ENCODE measurements around the gene GMDS.

GMDS gene

DNA sequence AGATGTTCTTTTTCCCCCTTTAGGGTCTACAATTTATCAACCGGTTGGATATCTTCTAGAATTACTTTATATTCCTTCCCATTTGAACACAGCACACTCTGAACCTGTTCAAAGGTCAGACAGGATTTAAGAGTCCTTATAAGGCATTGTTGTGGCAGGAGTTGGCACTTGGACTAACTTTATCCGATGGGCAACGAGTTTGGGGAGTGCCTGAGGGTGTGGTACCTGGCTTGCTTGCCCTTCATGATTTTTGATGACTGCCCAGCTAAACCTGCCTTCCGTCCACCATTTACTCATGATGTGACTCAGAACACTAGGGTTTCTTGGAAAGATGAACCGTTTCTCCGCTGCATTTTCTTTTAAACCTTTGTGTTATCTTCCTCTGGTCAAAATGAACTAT lies 350.5 kb downstream of the GMDS start:
- no peak for DNase-seq (ENCODE audit: low read depth)

GRCh38 chr6:1893470-1894130 lies 351.8 kb downstream of the GMDS start:
- DNase-seq (ENCODE audit: low read depth), result no peak

More for the DNA sequence above, 350.5 kb downstream of the GMDS start:
- H3K4me3 ChIP-seq (ENCODE audit: low read depth, low read length), result no peak overlapping the region

GRCh38 chr6:1892716-1893115 lies 352.7 kb downstream of the GMDS start:
- no peak overlapping the region for H3K4me3 ChIP-seq (ENCODE audit: low read depth, low read length)
- no peak for DNase-seq (ENCODE audit: low read depth)

More at GRCh38 chr6:1893470-1894130, 351.8 kb downstream of the GMDS start:
- H3K4me3 ChIP-seq (ENCODE audit: low read depth, low read length), result no peak overlapping the region

- no peak for DNase-seq (ENCODE audit: low read depth)
- H3K4me3 ChIP-seq (ENCODE audit: low read depth, low read length), result no peak overlapping the region
These were observed 354.4 kb downstream of the GMDS start for GRCh38 chr6:1890987-1891386.

DNA sequence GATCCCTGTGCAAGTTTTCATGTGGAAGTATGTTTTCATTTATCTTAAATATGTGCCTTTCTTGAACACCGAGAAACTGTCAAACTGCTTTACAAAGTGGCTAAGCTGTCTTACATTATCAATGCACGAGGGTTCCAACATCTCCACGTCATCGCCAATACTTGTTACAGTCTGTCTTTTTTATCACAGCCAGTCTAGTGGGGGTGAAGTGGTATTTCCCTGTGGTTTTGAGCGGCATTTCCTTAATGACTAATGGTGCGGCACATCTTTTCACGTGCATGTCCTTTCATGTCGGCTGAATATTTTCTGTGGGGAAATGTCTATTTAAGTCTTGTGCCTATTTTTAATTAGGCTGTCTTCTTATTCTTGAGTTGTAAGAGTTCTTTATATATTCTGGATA lies 355.3 kb downstream of the GMDS start:
- no peak overlapping the region for H3K4me3 ChIP-seq (ENCODE audit: low read depth, low read length)
- DNase-seq (ENCODE audit: low read depth), result no peak

GRCh38 chr6:1885576-1886011 lies 359.8 kb downstream of the GMDS start:
- no peak overlapping the region for H3K4me3 ChIP-seq (ENCODE audit: low read depth, low read length)
- DNase-seq (ENCODE audit: low read depth), result no peak

GRCh38 chr6:1884313-1884712 lies 361.1 kb downstream of the GMDS start:
- DNase-seq (ENCODE audit: low read depth), result no peak
- H3K4me3 ChIP-seq (ENCODE audit: low read depth, low read length), result no peak overlapping the region

DNA sequence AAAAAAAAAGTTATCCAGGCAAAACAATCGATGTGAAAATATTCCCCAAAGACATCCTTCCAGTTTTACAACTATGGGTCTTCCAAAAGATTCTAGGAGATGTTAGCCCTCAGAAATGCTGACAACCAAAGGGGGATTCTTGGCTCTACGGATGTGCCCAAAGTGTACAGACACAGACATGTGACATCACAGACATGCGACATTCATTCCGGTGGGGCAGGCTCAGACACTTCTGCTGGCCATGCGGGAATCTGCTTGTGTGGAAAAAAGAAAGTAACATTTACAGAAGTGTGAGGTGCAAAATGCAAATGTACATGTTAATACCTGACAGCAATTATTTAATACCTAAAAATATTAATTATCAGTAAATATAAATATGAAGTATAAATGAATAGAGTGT lies 367.1 kb downstream of the GMDS start:
- H3K4me3 ChIP-seq (ENCODE audit: low read depth, low read length), result no peak overlapping the region
- no peak for DNase-seq (ENCODE audit: low read depth)

DNA sequence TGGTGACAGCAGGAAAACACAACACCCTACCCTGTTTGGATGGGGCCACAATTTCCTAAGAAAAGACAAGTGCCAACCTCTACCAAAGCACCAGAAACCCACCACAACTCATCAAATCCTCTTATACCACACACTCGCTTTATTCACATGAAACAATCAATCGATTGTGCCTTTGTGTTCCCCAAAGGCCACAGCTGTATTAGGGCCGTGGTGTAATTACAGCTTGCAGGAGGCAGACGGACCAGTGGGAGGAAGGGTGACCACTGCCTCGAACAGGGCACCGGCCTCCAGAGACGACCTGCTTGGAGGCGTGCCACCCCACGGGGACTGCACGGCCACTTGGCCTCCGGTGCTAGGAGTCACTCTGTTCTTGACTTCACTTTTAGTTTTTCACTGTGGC lies 371.6 kb downstream of the GMDS start:
- no peak overlapping the region for H3K4me3 ChIP-seq (ENCODE audit: low read depth, low read length)
- DNase-seq (ENCODE audit: low read depth), result no peak

GRCh38 chr6:1872649-1873131 lies 372.7 kb downstream of the GMDS start:
- H3K4me3 ChIP-seq (ENCODE audit: low read depth, low read length), result no peak overlapping the region
- peak; percentile 35 for DNase-seq (ENCODE audit: low read depth)

DNA sequence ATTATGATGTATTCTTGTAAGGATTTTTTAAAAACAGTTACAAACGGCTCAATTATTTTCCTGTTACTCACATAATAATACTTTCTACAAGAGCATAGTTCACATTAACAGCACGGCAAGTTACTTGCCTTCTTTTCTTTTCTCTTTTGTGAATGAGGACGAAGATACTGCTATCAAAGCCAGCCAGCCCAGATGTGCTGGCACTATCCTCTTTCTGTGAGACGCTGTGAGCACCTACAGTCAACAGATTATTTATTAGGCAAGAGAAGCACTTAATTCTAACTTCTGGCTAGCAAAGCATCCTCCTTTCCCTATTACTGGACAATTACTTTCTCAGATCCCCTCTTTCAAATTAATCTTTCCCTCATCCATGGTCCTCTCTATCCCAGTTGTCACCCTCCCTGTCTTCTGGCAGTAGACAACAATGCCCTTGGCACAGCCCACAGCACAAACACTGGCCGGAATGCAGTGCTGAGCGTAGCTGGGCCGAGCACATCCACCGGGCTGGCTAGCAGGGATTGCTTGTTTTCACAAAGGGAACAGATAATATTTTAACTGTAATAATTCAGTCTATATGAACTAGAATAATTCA lies 373.6 kb downstream of the GMDS start:
- no peak for DNase-seq (ENCODE audit: low read depth)
- no peak overlapping the region for H3K4me3 ChIP-seq (ENCODE audit: low read depth, low read length)

DNA sequence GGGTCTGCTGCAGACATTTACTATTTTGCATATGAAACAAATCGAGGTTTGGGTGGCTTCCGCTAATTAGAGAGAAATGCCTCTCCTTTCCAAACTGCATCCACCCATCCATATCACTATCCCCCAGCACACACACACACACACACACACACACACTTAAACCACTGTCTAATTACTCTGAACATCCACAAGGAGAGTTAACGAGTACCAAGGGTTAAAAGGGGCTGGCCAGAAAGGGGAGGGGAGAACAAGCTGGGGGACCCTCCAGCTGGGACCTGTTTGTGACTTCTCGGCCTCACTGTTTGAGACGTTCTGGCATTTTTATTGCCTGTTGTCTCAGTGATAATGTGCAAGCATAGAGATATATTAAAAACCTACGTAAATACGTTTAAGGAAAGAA lies 374.5 kb downstream of the GMDS start:
- no peak for DNase-seq (ENCODE audit: low read depth)
- no peak overlapping the region for H3K4me3 ChIP-seq (ENCODE audit: low read depth, low read length)

- H3K4me3 ChIP-seq (ENCODE audit: low read depth, low read length), result no peak overlapping the region
- DNase-seq (ENCODE audit: low read depth), result no peak
These were observed 375.2 kb downstream of the GMDS start for GRCh38 chr6:1870251-1870650.

GRCh38 chr6:1869769-1870168 lies 375.6 kb downstream of the GMDS start:
- DNase-seq (ENCODE audit: low read depth), result no peak
- no peak overlapping the region for H3K4me3 ChIP-seq (ENCODE audit: low read depth, low read length)

DNA sequence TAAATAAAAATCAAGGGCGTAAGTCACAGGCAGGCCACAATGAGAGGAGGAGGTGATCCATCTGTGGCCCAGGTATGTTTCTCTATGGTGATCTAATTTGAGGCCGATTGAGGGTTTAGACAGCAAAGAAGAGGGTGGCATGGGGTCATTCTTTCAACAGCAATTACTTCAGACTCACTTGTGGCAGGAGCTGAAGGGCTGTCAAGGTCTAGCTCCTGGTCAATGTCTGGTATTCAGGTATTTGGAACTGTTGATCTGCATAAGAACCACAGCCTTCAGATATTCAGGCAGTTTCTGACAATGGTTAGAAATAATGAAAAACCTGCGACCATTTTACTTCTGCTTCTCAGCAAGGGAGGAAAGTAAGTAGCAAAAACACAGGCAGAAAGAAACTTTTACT lies 376.1 kb downstream of the GMDS start:
- DNase-seq (ENCODE audit: low read depth), result no peak
- no peak overlapping the region for H3K4me3 ChIP-seq (ENCODE audit: low read depth, low read length)

DNA sequence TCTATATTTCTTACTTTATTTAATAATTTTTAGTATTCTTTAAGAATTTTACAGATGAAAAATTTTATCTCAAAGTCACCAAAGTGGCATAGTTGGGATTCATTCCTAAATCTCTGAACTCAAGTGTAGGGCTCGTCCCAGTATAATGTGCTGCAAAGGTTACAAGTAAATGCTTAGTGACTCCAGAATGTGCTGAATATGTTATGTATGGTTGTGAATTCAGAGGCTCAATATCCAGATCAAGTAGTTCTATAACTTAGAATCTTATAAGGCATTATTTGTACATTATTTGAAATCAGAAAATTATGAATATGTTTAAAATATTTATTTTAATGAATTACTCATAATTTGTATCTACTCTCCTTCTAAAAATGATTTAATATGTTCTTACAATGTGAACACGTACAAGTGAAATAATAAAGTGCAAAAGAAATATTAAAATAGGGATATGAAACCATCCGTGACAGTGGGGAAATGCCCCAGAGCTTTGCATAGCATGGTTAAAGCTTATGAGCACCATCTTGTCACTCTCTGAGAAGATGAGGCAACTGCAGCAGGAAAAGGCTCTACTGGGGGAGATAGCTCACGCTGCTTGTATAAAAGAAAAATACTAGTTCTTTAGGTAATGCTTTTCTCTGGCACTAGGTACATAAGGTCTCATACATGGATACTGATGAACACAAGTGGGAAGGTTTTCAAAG lies 376.7 kb downstream of the GMDS start:
- no peak for DNase-seq (ENCODE audit: low read depth)
- no peak overlapping the region for H3K4me3 ChIP-seq (ENCODE audit: low read depth, low read length)

DNA sequence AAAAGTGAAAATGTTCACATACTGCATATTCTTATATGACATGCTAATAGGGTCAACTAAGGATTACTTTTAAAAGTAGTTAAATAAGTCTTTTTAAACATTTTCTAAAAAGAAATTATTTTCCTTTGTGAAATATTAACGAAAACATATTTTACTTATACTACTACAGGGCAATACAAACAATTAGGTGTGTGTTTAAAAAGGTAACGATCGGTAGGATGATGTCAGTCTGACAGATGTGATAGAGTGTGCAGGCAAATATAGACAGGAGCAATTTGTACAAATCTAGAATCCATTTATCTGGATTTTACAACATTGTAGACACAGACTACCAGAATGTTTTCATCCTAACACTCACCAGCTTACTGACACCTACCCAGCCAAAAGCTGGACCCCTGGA lies 378.2 kb downstream of the GMDS start:
- no peak for DNase-seq (ENCODE audit: low read depth)
- no peak overlapping the region for H3K4me3 ChIP-seq (ENCODE audit: low read depth, low read length)

DNA sequence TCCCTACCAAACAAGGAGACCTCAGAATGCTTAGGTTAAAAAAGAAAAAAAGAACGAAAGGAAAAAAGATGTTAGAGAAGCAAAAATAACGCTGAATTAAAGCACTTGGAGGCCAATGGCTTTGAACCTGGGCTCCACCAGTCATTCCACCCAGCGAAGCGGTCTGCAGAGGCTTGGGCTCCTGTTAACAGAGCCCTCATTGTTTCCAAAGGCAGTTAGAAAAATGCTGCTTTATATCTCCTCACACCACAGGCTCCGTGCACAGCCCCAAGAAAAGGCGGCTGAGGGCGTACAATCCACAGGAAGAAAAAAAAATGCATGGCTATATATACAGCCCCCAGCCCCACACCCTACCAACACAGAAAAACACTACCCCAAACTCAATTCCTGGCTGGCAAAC lies 379.8 kb downstream of the GMDS start:
- no peak overlapping the region for H3K4me3 ChIP-seq (ENCODE audit: low read depth, low read length)
- DNase-seq (ENCODE audit: low read depth), result no peak

DNA sequence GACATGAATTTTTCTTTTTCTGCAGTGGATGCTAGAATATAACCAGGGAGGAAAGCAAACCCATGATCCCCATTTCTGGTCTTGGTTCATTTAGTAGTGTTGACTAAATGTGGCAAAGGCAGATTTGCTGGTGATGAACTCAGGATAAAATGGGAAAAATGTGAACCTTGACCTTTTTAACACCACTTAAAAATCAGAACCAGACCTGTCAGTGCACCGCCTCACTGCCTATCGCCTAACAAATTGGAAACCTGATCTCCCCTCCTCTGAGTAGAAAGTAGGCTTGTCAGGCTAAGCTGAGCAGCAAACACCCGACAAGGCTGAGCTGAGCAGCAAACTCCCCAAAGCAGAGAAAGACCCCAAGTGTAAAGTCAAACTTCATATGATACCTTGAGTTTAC lies 380.9 kb downstream of the GMDS start:
- H3K4me3 ChIP-seq (ENCODE audit: low read depth, low read length), result no peak overlapping the region
- no peak for DNase-seq (ENCODE audit: low read depth)

GRCh38 chr6:1862411-1862810 lies 383.0 kb downstream of the GMDS start:
- no peak overlapping the region for H3K4me3 ChIP-seq (ENCODE audit: low read depth, low read length)
- no peak for DNase-seq (ENCODE audit: low read depth)

Data from skeletal muscle cell (primary cell).